HepG2 (cell line): ENCODE results near the gene ANG. TPM values are rescaled to one million over a fixed set of nuclear protein-coding genes. Genes with fewer than 3 reads are reported as not detected.

Experiments
- ATF4 ChIP-seq, 2 experiments: fragments of 450-650 bp in 1 of 2; sonication (generic) in 1 of 2; formaldehyde crosslinking; IDR thresholded peaks; 2 replicates each; pipeline versions ENCODE4 v1.5.0 to v1.8.0; 2020 to 2022; ENCODE audit warnings: mild to moderate bottlenecking in 1 of 2, missing genetic modification reagents in 1 of 2
- ATF7-NPFF ChIP-seq: sonication (generic); formaldehyde crosslinking; IDR thresholded peaks from 2 replicates; pipeline ENCODE4 v1.8.1; 2023; ENCODE audit warnings: mild to moderate bottlenecking, low read depth, missing genetic modification reagents, moderate library complexity
- CBFB ChIP-seq: sonication (generic); formaldehyde crosslinking; IDR thresholded peaks from 2 replicates; pipeline ENCODE4 v1.4.0; 2020; ENCODE audit warnings: missing genetic modification reagents
- ELF1 ChIP-seq: sonication (generic); formaldehyde crosslinking; IDR thresholded peaks from 2 replicates; pipeline ENCODE4 v1.4.0; 2020; ENCODE audit warnings: missing genetic modification reagents
- ELF4 ChIP-seq: sonication (generic); formaldehyde crosslinking; IDR thresholded peaks from 2 replicates; pipeline ENCODE4 v1.5.0; 2020; ENCODE audit warnings: missing genetic modification reagents, mild to moderate bottlenecking, moderate library complexity, borderline replicate concordance
- HDAC1 ChIP-seq: sonication (generic); formaldehyde crosslinking; IDR thresholded peaks from 2 replicates; pipeline ENCODE4 v1.5.1; 2020; ENCODE audit warnings: mild to moderate bottlenecking, missing genetic modification reagents
- MEF2D ChIP-seq: sonication (generic); formaldehyde crosslinking; IDR thresholded peaks from 2 replicates; pipeline ENCODE4 v1.5.1; 2020; ENCODE audit warnings: mild to moderate bottlenecking, missing genetic modification reagents
- MTERF4 ChIP-seq: sonication (generic); formaldehyde crosslinking; IDR thresholded peaks from 2 replicates; pipeline ENCODE4 v1.8.0; 2023; ENCODE audit warnings: mild to moderate bottlenecking, missing genetic modification reagents
- MYNN ChIP-seq: sonication (generic); formaldehyde crosslinking; IDR thresholded peaks from 2 replicates; pipeline ENCODE4 v1.4.0; 2020; ENCODE audit warnings: mild to moderate bottlenecking, low read depth, missing genetic modification reagents
- NBN ChIP-seq: fragments of 450-650 bp; conservative IDR thresholded peaks from 2 replicates; pipeline ENCODE4 v1.6.1; 2017
- NCOR1 ChIP-seq: fragments of 200-600 bp; sonication (generic); IDR thresholded peaks from 2 replicates; pipeline ENCODE4 v1.7.0; 2017; ENCODE audit warnings: antibody characterized with exemption, low read length, borderline replicate concordance
- NFKB2 ChIP-seq: sonication (generic); formaldehyde crosslinking; IDR thresholded peaks from 2 replicates; pipeline ENCODE4 v1.4.0; 2020; ENCODE audit warnings: missing genetic modification reagents, borderline replicate concordance
- RARA ChIP-seq: IDR thresholded peaks from 2 replicates; pipeline ENCODE4 v1.6.1; 2016; ENCODE audit warnings: missing genetic modification reagents, missing compliant biosample characterization
- TARDBP ChIP-seq: sonication (generic); formaldehyde crosslinking; IDR thresholded peaks from 2 replicates; pipeline ENCODE4 v1.8.0; 2022; ENCODE audit warnings: mild to moderate bottlenecking, missing genetic modification reagents
- TBP ChIP-seq: sonication (generic); formaldehyde crosslinking; IDR thresholded peaks from 2 replicates; pipeline ENCODE4 v1.5.0; 2020; ENCODE audit warnings: missing genetic modification reagents
- TRAFD1 ChIP-seq: sonication (generic); formaldehyde crosslinking; IDR thresholded peaks from 2 replicates; pipeline ENCODE4 v1.5.1; 2020; ENCODE audit warnings: missing genetic modification reagents, mild to moderate bottlenecking, borderline replicate concordance
- ZNF337 ChIP-seq: sonication (generic); formaldehyde crosslinking; IDR thresholded peaks from 2 replicates; pipeline ENCODE4 v1.5.1; 2020; ENCODE audit warnings: missing genetic modification reagents, low read depth, mild to moderate bottlenecking, borderline replicate concordance
- ZNF431 ChIP-seq: sonication (generic); formaldehyde crosslinking; IDR thresholded peaks from 2 replicates; pipeline ENCODE4 v1.9.0; 2022; ENCODE audit warnings: missing genetic modification reagents, low read depth, mild to moderate bottlenecking, borderline replicate concordance
- ZNF552 ChIP-seq: sonication (generic); formaldehyde crosslinking; IDR thresholded peaks from 2 replicates; pipeline ENCODE4 v1.9.0; 2022; ENCODE audit warnings: missing genetic modification reagents, mild to moderate bottlenecking, borderline replicate concordance
- ZNF710 ChIP-seq: sonication (generic); formaldehyde crosslinking; IDR thresholded peaks from 2 replicates; pipeline ENCODE4 v1.5.0; 2020; ENCODE audit warnings: mild to moderate bottlenecking, missing genetic modification reagents, borderline replicate concordance
- ZNF775 ChIP-seq: sonication (generic); formaldehyde crosslinking; IDR thresholded peaks from 2 replicates; pipeline ENCODE4 v1.4.0; 2020; ENCODE audit warnings: missing genetic modification reagents, mild to moderate bottlenecking, moderate library complexity, borderline replicate concordance
- ZNF788 ChIP-seq: sonication (generic); formaldehyde crosslinking; IDR thresholded peaks from 2 replicates; pipeline ENCODE4 v1.5.0; 2020; ENCODE audit warnings: mild to moderate bottlenecking, missing genetic modification reagents, borderline replicate concordance
- polyA plus RNA-seq, 8 experiments: library from polyadenylated mRNA; depleted of rRNA in 3 of 8; stranded (reverse) in 7 of 8; unstranded in 1 of 8; fragments of >200 nt; fragmentation: Illumina TruSeq in 4 of 8; extraction: Trizol in 4 of 8; gene quantifications; 2 replicates each; pipeline versions ENCODE4 v1.2.1 to v1.2.3, GENCODE V29; 2011 to 2016; ENCODE audit warnings: low read depth in 4 of 8, missing spikeins in 1 of 8, mixed read lengths in 1 of 8; ENCODE audit not compliant: insufficient read depth in 1 of 8
- total RNA-seq, 5 experiments: library from RNA; depleted of rRNA; stranded (reverse); fragments of >200 nt; fragmentation: Illumina TruSeq; extraction: Trizol; gene quantifications; 2 replicates each; pipeline ENCODE4 v1.2.3, GENCODE V29; 2016; ENCODE audit warnings: low read depth in 1 of 5

ANG gene
- total and polyA plus RNA-seq, 2 of the 13 experiments (the other 11 are each of a cell fraction or from before 2014, with no cell fraction given) = 83.6 to 401 TPM

DNA sequence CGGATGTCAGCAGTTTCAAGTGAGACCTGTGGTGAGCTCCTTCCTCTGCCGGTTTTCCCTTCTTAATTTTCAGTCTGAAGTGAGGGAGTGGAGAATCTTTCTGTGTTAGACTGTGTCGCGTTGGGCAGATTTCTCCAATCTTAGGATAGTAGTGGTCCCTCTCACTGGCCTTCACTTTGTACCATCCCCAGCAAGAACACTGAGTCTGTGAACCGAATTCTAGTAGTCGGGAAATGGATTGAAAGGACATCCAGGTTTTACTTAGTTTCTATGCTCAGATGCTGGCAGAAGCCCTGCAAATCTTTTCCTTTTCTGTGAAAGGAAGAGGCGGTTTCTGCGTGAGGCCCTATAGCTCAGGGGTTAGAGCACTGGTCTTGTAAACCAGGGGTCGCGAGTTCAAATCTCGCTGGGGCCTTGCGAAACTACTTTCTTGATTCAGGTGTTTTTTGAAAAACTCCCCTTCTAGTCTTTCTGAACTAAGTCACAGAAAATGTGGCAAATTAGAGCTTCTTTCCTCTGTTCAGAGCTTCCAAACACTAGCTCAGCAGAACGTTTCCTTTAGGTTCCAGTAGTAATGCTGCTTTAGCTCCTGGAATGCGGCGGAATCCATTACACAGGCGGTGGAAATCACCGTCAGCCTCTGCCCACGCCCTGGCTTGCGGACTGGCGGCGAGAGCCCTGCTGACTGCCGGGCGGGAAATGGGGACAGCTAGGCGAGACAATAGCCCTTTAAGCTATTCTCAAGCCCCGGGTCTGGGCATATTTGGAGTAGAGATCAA is 7.0 kb upstream of the ANG start (continued):
- TF ChIP-seq TRAFD1 (CRISPR knock-in tag) (no peak), ZNF775 (CRISPR knock-in tag) (0 out of 2 replicates have a peak, but pooled peaks have one; percentile 38), TBP (peak; percentile 93), TARDBP (CRISPR knock-in tag) (peak; percentile 36; the same call in 1 of the 2 replicates), ZNF337 (CRISPR knock-in tag) (no peak), MYNN (no peak; the same call in 1 of the 2 replicates), ELF1 (CRISPR knock-in tag) (0 out of 2 replicates have a peak, but pooled peaks have one; percentile 23), ATF4 (CRISPR knock-in tag; IDR thresholded peaks at IDR 0.05) (peak in 1 of 2 experiments; percentile 72; a peak in 2 of 4 replicates), NBN (no peak), ZNF788 (CRISPR knock-in tag) (no peak), NFKB2 (0 out of 2 replicates have a peak, but pooled peaks have one; percentile 48), ATF7-NPFF (CRISPR knock-in tag) (no peak), HDAC1 (CRISPR knock-in tag) (peak; percentile 56; the same call in 1 of the 2 replicates), CBFB (CRISPR knock-in tag) (no peak), ZNF710 (peak; percentile 95), ZNF431 (CRISPR knock-in tag) (no peak; the same call in 1 of the 2 replicates), ELF4 (no peak), ZNF552 (no peak), MEF2D (CRISPR knock-in tag) (no peak; the same call in 1 of the 2 replicates), NCOR1 (peak; percentile 71; the same call in 1 of the 2 replicates), RARA (CRISPR knock-in tag) (peak; percentile 56), MTERF4 (CRISPR knock-in tag) (no peak)
